HG03342 (cell line): ENCODE measurements around the gene ZBTB20.

Source experiments
- ATAC-seq: cut with Tn5 transposase; IDR thresholded peaks from one replicate; pipeline ENCODE4 v1.9.1; 2021; ENCODE audit warnings: mild to moderate bottlenecking, moderate library complexity; ENCODE audit not compliant: unreplicated experiment

The ZBTB20 gene

GRCh38 chr3:114796796-114797195 is 350.3 kb downstream of the ZBTB20 start:
- ATAC-seq, result no peak

- no peak for ATAC-seq
These were observed 352.0 kb downstream of the ZBTB20 start for GRCh38 chr3:114794894-114795630.

- no peak for ATAC-seq
These were observed 354.7 kb downstream of the ZBTB20 start for GRCh38 chr3:114792159-114792918.

GRCh38 chr3:114790752-114791151 is 356.3 kb downstream of the ZBTB20 start:
- ATAC-seq, result no peak

- ATAC-seq, result no peak
These were observed 357.3 kb downstream of the ZBTB20 start for GRCh38 chr3:114789803-114790202.

GRCh38 chr3:114775395-114775794 is 371.7 kb downstream of the ZBTB20 start:
- no peak for ATAC-seq

GRCh38 chr3:114770874-114771273 is 376.2 kb downstream of the ZBTB20 start:
- ATAC-seq, result no peak

- ATAC-seq, result no peak
These were observed 383.0 kb downstream of the ZBTB20 start for GRCh38 chr3:114764056-114764492.

GRCh38 chr3:114762144-114762543 is 384.9 kb downstream of the ZBTB20 start:
- no peak for ATAC-seq

GRCh38 chr3:114760679-114761078 is 386.4 kb downstream of the ZBTB20 start:
- ATAC-seq, result peak; percentile 33

- no peak for ATAC-seq
These were observed 388.0 kb downstream of the ZBTB20 start for GRCh38 chr3:114758831-114759699.

GRCh38 chr3:114756506-114757279 is 390.4 kb downstream of the ZBTB20 start:
- ATAC-seq, result peak; percentile 84

GRCh38 chr3:114746502-114746901 is 400.6 kb downstream of the ZBTB20 start:
- ATAC-seq, result no peak

- ATAC-seq, result no peak
These were observed 401.5 kb downstream of the ZBTB20 start for GRCh38 chr3:114745322-114746240.

- ATAC-seq, result no peak
These were observed 403.2 kb downstream of the ZBTB20 start for GRCh38 chr3:114743746-114744485.

GRCh38 chr3:114741066-114741465 is 406.0 kb downstream of the ZBTB20 start:
- ATAC-seq, result no peak

- ATAC-seq, result no peak
These were observed 407.5 kb downstream of the ZBTB20 start for GRCh38 chr3:114739627-114740026.

GRCh38 chr3:114732353-114732752 is 414.7 kb downstream of the ZBTB20 start:
- no peak for ATAC-seq

- no peak for ATAC-seq
These were observed 416.7 kb downstream of the ZBTB20 start for GRCh38 chr3:114730397-114730796.
